SW480 (cell line): ENCODE measurements around the gene OR52I1.

ENCODE experiments used
- DNase-seq: peaks from one replicate; pipeline ENCODE4 v3.0.0-alpha.2; 2016; ENCODE audit warnings: low spot score

Gene OR52I1

GRCh38 chr11:4615856-4616444 lies 22.1 kb downstream of the OR52I1 start:
- DNase-seq, result no peak

- no peak for DNase-seq
Observed at GRCh38 chr11:4619514-4619913, 25.7 kb downstream of the OR52I1 start.

- peak; percentile 59 for DNase-seq
Observed at GRCh38 chr11:4626207-4627099, 32.6 kb downstream of the OR52I1 start.

DNA sequence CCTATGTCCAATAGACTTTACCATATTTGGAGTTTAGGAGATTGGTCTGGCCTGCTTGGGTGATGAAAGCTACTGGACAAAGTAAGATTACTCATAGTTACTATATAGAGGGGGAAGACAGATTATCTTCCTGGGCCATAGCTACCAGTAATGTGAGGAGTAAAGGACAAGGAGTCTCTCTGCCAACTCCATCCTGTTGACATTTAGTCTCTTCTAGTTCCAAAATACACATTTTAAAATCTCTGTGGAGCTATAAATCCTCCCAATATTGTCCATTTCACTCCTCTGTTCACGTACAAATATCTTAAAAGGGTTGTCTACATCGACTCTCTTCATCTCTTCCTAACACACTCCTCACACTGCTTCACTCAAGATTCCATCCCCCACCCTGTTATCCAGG lies 42.3 kb downstream of the OR52I1 start:
- DNase-seq, result no peak

- DNase-seq, result peak; percentile 59
Observed at GRCh38 chr11:4636962-4637661, 43.3 kb downstream of the OR52I1 start, which contains the start of gene OR51D1. Gene OR51D1 (plus strand): TSS chr11:4637477. CDS start chr11:4639791, 2,314 bp downstream.

GRCh38 chr11:4637662-4638047 lies 43.8 kb downstream of the OR52I1 start:
- DNase-seq, result no peak

DNA sequence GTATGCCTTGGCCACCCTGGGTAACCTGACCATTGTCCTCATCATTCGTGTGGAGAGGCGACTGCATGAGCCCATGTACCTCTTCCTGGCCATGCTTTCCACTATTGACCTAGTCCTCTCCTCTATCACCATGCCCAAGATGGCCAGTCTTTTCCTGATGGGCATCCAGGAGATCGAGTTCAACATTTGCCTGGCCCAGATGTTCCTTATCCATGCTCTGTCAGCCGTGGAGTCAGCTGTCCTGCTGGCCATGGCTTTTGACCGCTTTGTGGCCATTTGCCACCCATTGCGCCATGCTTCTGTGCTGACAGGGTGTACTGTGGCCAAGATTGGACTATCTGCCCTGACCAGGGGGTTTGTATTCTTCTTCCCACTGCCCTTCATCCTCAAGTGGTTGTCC lies 46.1 kb downstream of the OR52I1 start:
- no peak for DNase-seq

DNA sequence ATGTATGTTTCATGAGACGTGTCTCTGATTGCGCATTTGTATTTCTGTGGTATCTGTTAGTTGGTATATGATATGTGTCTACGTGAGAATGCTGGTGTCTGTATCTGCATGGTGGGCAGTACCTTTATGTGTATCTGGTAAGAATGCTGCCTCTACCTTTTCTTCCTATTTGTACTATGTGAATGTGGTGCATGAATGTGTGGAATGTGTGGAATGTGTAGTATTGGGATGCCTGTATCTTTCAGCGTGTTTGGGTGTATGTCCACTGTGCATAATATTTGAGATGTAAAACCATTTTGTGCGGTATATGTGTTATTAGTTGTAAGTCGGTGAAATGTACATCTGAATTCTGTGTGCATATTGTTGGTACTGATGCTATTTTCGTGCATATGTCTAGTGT lies 47.7 kb downstream of the OR52I1 start:
- DNase-seq, result no peak

- no peak for DNase-seq
Observed at GRCh38 chr11:4642043-4642442, 48.2 kb downstream of the OR52I1 start.

DNA sequence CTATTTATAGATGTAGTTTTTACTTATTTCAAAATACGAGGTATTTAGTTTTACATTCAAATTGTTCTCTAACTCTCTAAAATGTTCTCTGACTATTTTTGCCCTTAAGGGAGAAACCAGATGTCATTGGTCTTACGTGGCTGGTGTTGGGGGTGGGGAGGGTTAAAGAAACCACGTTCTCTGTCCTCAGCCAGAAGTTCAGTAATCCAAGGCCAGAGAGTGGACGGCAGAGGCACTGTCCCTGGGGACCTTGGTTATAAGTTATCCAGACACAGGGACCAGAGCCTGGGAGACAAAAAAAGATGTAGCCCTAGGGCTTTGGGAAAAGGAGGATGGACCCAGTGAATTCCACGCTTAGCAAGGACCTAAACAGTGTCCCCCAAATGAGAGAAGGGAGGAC lies 49.2 kb downstream of the OR52I1 start:
- no peak for DNase-seq

GRCh38 chr11:4643682-4644081 lies 49.8 kb downstream of the OR52I1 start, which contains the start of gene OR51E1:
Gene OR51E1 (plus strand): TSS chr11:4643982. CDS start chr11:4652527, 8,545 bp downstream.
- DNase-seq, result no peak

DNA sequence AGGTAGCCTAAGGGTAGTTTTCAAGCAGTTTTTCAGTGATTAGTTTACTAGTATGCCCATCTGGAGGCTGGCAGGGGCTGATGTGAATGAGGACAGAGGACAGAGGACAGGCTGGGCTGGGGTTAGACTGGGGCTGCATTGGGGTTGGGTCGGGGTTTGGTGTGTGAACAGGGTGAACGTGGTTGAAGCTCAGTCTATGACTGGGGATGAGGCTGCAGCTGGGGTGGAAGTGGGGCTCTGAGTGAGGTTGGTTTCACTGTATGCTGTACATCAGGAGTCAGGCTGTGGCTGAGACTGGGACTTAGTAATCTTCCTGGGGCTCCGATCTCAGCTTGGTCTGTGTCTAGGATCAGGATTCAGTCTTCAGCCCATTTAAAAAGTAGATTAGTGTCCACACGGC lies 50.4 kb downstream of the OR52I1 start:
- DNase-seq, result no peak
